GM18505 (cell line): ENCODE results near the gene ANKRD23.

Source experiments
- ATAC-seq: cut with Tn5 transposase; IDR thresholded peaks from one replicate; pipeline ENCODE4 v1.9.1; 2021; ENCODE audit not compliant: unreplicated experiment
- POLR2A ChIP-seq: IDR thresholded peaks from 4 replicates; pipeline ENCODE4 v1.6.1; 2011; ENCODE audit warnings: borderline replicate concordance; ENCODE audit not compliant: insufficient read depth, insufficient read length; ENCODE audit errors: extremely low read depth

ANKRD23 gene

DNA sequence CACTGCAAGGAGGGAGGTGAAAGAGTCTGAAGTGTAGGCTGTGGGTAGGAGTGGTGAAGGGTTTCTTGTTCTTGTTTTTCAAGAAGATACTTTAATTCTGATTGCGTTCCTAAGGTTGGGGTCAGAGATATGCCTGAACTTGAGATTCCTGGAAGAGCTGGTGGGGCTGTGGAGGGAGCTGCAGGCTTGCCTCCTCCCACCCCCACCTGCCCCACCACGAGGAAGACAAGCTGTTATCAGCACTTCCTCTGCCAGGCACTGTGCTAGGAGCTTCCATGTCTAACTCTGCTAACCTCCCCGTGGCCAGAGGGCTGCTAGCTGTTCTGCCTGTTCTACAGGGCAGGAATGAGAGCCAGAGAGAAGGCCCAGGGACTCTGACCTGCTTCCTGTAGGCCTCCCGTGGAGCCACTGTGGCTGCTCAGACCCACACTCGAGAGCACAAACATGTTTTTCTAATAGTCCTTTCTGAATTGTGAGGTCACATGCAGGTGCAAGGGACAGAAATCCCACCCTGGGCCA is 13.7 kb downstream of the ANKRD23 start:
- ATAC-seq, result no peak
- TF ChIP-seq POLR2A, result no peak

DNA sequence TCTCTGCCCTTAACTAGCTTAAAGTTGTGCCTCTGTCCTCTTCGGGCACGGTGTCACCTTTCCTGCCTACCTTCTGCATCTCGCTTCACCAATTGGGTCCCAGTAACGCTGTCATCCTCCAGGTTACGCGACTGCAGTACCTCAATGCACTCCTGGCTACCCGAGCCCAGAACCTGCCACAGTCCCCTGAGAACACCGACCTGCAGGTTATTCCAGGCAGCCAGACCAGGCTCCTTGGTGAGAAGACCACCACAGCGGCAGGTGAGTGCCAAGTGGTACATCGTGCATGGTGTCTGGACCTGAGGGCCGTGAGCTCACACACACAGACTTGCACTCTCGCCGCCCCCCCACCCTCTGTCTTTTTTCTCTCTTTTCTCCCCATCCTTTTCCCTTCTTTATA is 14.9 kb downstream of the ANKRD23 start:
- no peak for ATAC-seq
- no peak for TF ChIP-seq POLR2A

DNA sequence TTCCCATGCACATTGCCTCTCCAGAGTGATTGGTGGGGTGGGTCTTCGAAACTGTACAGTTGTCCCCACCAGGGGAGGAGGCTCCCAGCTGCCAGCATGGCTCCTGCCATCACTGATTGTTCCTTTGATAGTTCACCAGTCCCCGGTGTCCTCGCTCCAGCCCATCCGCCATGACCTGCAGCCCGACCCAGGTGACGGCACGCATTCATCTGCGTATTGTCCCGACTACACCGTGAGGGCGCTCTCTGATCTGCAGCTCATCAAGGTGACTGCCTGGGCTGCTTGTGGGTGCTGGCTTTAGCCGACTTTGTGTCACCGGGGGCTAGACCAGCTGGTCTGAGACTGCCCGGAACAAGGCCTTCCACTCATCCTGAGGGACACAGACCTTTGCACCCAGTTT is 15.4 kb downstream of the ANKRD23 start:
- TF ChIP-seq POLR2A, result no peak
- no peak for ATAC-seq

DNA sequence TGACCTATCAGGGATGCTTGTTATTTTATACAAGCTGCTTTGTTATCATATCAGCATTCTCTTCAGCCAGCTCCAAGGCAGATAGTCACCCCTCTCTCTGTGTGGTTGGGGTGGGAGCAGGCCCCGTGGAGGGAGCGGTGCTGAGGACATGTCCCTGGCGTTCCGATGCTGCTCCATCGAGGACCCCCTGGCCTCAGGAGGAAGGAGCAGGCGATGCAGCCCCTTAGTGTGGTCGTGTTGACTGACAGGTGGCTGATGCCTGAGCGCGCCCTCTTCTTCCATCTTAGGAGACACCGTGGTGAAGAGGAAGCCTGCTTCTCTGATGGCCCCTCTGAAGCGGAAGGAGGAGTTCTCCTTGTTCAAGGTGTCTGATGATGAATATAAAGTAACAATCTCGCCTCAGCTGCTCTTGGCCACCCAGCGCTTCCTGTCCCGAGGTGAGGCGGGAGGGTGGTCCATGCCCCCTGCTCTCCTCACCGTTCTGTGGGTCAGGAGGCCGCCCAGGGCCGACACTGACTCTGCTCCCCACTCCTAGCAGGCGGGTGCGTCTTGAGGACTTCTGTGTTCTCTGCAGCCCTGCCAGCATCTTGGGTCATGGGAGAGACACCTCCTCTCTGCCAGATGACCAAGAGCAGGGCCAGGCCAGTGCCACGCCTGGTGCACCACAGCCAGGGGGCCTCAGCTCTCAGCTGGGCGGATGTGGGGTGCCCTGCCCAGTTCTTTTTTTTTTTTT is 17.1 kb downstream of the ANKRD23 start:
- no peak for ATAC-seq
- TF ChIP-seq POLR2A, result no peak

DNA sequence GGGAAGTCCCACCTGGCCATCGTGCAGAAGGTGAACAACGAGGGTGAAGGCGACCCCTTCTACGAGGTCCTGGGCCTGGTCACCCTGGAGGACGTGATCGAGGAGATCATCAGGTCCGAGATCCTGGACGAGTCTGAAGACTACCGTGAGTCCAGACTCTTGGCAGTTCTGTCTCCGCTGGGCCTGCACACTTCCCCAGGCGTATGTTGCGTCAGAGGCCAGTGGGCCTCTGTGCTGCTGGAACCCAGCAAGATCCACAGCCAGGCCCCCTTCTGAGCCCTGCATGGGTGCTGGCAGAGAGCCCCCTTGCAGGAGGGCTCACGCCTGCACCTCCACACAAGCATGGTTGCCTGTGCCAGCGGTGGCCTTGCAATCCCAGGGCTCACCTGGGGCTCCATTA is 18.8 kb downstream of the ANKRD23 start:
- TF ChIP-seq POLR2A, result no peak
- ATAC-seq, result no peak

DNA sequence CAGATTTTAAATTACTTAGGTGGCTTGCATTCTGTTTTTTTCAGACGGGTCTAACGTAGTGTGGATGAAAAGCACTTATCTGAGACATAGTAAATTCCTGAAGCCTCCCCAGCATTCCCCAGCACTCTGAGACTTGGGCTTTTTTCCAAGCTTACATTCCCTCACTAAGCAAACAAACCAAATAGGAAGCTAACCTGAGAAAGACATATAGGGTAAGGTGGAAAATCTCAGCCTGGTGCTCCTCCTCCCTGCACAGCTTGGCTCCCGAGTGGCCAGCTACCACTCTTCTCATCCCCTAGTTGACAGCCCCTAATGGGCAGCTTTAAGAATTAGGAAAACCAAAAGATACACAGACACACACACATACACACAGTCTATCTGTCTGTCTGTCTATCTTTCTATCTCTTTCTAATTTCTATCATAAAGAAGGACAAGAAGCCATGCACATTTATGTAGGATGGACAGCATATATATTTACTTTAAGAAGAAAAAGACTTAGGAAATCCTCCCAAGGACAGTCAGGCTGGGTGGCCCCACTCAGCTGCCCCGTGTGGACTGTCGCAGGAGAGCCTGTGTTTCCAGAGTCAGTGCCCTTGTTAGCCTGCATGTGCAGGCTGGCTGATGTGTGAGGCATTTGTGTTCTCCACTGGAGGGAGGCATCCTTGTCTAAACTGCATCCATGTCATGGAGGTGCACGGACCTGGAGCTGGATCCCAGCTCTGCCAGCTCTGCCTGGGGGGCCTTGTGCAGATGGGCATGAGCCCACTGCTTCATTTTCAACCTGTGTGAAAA is 19.5 kb downstream of the ANKRD23 start:
- ATAC-seq, result no peak
- TF ChIP-seq POLR2A, result no peak

DNA sequence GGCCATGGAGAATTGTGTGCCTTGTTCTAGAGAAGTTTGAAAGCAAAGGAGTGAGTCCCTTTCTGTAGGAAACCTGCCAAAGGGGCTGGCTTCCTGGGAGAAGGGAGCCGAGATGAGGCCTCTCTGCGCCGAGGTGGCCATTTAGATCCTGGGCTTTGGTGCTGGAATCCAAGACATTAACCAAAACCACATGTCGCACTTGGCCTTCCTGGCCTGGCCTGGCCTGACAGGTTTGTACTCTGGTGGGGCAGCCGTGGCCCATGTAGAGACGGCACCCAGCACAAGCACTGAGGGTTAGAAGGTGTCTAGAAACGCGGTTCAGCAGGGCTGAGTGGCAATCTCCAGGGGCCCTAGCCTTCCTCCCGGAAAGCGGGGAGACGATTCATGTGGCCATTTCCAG is 20.6 kb downstream of the ANKRD23 start:
- TF ChIP-seq POLR2A, result no peak
- ATAC-seq, result no peak

DNA sequence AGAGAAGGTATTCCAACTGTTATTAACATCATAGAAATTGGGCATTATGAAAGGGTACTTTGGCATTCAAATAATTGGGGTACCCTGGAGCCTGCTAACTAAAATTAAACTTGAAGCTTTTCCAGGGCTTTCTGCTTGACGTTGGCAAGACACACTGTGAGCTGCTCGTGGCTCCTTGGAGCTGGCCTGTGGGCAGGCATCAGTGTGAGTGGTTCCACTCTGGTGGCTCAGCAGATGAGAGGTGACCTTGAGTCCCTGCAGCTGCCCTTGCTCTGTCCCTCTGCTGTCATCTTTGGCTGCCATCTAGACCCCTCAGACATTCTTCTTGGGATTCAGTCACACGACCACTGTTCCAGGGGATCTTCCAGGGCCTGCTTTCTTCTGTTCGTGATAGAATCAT is 21.0 kb downstream of the ANKRD23 start:
- no peak for ATAC-seq
- TF ChIP-seq POLR2A, result no peak

DNA sequence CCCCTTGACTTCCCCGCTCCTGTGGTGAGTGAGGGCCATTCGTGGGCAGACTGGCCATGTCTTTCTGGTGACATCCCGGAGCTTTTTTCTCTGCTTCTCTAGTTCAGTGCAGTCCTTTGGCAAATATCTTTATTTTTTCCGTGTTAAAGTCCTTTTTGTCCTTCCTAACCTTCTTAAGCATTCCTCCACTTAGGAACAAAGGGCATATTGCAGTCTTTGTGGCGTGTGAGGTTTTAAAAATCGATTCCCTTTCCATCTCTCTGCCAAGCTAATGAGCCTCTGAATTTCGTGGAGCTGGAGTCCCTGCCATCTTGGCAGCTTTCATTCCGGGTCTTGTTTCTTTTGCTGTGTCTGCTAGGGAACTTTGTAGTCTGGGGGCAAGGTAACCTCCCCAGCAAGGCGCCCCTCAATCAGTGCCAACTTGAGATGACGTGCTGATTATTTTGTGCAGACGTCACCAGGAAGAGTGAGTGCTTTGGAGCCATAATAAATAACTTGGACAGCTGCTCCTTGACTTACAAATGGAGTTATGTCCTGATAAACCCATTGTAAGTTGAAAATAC is 22.6 kb downstream of the ANKRD23 start:
- no peak for TF ChIP-seq POLR2A
- no peak for ATAC-seq

DNA sequence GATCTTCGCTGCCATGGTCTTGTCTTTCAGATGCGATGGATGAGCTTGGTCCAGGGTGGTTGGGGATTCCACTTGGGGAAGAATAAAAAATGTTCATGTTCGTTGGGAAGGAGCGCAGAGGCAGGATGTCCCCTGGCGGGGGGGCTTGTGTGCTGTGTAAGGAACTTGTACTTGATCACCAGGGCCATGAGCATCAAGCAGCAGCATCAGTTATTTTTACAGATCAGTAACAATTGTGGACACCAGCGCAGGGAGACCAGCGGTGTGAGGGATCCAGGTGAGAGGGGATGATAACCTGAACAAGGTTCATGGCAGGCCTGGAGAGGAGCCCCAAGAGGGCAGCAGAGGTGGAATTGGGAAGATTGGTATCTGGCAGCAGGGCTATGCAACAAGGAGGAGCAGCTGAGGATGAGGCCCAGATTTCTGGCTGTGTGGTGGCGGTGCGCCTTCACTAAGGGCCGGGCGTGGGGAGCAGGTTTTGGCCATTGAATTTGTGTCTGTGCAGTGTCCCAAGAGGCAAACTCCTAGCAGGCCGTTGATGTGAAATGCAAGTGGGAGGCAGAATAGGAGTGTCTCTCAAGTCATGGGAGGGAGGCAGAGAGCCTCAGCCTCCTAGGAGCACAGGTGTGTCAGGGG is 23.8 kb downstream of the ANKRD23 start:
- TF ChIP-seq POLR2A, result no peak
- no peak for ATAC-seq

DNA sequence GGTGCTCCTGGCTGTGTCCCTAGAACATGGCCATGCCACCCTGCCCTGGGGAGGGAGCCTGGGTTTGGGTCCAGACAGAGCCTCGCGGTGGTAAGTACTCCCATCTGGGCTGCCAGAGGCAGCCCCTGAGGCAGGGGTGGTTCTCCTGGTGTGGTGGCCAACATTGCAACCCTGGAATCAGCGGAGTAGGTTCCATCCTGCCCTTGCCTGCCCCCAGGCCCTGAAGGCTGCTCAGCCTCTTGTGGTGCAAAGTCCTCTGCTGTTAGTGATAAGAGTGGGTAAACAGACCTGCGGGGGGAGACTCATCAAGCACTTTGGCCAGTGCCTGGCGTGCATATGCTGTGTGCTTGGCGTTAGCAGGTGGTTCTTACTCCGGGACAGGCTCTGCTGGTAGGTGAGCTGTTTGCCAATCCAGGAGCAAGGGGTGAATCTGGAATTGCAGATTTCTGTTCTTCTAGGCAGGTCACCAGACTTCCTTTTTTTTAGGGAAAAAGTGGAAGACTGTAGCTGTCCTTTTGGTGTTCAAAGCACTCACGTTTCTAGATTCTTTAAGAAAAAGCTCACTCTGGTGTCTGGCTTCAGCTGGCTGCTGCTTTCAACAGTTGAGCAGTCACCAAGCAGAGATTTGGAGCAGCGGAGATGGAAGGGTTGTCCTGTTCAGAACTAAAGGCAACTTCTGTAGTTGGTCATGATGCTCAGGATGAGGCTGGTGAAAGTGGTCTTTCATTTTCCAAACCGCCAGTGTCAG is 24.5 kb downstream of the ANKRD23 start:
- ATAC-seq, result no peak
- no peak for TF ChIP-seq POLR2A

DNA sequence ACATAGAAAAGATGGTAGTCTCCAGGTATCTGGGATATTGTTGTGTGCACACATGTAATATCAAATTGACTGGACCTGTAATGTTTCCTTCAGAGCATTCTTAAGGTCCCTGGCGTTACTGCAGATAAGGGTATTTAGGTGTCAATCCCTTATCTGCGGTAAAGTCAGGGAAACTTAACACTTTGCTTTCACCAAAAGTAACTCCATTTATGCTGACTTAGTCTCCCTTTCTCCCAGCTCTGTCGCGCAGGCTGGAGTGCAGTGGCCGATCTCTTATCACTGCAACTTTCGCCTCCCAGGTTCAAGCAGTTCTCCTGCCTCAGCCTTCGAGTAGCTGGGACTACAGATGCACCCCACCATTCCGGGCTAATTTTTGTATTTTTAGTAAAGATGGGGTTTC is 25.9 kb downstream of the ANKRD23 start:
- TF ChIP-seq POLR2A, result no peak

DNA sequence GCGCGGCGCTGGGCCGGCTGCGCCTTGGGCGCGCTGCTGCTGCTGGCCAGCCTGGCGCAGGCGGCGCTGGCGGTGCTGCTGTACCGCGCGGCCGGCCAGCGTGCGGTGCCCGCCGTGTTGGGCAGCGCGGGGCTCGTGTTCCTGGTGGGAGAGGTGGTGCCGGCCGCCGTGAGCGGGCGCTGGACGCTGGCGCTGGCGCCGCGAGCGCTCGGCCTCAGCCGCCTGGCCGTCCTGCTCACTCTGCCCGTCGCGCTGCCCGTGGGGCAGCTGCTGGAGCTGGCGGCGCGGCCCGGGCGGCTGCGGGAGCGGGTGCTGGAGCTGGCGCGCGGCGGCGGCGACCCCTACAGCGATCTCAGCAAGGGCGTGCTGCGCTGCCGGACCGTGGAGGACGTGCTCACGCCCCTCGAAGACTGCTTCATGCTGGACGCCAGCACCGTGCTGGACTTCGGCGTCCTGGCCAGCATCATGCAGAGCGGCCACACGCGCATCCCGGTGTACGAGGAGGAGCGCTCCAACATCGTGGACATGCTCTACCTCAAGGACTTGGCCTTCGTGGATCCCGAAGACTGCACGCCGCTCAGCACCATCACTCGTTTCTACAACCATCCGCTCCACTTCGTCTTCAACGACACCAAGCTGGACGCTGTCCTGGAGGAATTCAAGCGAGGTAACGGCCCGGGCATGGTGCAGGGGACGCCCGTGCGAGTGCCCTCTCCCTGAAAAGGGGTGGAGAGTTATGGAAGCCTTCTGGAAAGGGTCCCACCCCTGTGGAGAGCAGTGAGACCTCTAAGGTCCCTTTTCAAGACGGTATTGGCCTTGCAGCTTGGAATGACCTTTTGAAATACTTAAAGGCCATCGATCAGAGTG is 26.8 kb downstream of the ANKRD23 start:
- TF ChIP-seq POLR2A, result no peak
- peak; percentile 2 for ATAC-seq

More for the DNA sequence above, 25.9 kb downstream of the ANKRD23 start:
- no peak for ATAC-seq
